Smooth muscle cell (in vitro differentiated cells): ENCODE data around the gene FAT1. TPM values are rescaled to one million over a fixed set of nuclear protein-coding genes. Genes with fewer than 3 reads are reported as not detected.

Source experiments
- DNase-seq: peaks from one replicate; lab custom pipeline; 2025; ENCODE audit not compliant: unreplicated experiment; lab: John Stamatoyannopoulos, UW
- H2AFZ ChIP-seq: fragments of 200-600 bp; sonication (generic); 2 replicates; pipeline ENCODE4 v1.6.0; 2016; ENCODE audit warnings: antibody characterized with exemption, low read depth, mild to moderate bottlenecking
- H3F3A ChIP-seq: fragments of 200-600 bp; sonication (generic); 2 replicates; pipeline ENCODE4 v1.6.0; 2017; ENCODE audit warnings: antibody characterized with exemption, low read depth
- H3K27ac ChIP-seq: fragments of 200-600 bp; sonication (generic); 2 replicates; pipeline ENCODE4 v1.5.1; 2016; ENCODE audit warnings: low read depth, mild to moderate bottlenecking
- H3K27me3 ChIP-seq: fragments of 200-600 bp; sonication (generic); 2 replicates; pipeline ENCODE4 v1.6.1; 2016; ENCODE audit warnings: low read depth, mild to moderate bottlenecking
- H3K36me3 ChIP-seq: fragments of 200-600 bp; sonication (generic); 2 replicates; pipeline ENCODE4 v1.5.1; 2016; ENCODE audit warnings: low read depth
- H3K4me1 ChIP-seq: fragments of 200-600 bp; sonication (generic); 2 replicates; pipeline ENCODE4 v1.5.1; 2016; ENCODE audit warnings: low read depth
- H3K4me2 ChIP-seq: fragments of 200-600 bp; sonication (generic); 2 replicates; pipeline ENCODE4 v1.6.0; 2016; ENCODE audit warnings: mild to moderate bottlenecking
- H3K4me3 ChIP-seq: fragments of 200-600 bp; sonication (generic); 2 replicates; pipeline ENCODE4 v1.5.1; 2016; ENCODE audit warnings: mild to moderate bottlenecking
- H3K79me2 ChIP-seq: fragments of 200-600 bp; sonication (generic); 2 replicates; pipeline ENCODE4 v1.6.0; 2016; ENCODE audit warnings: low read depth, mild to moderate bottlenecking
- H3K9ac ChIP-seq: fragments of 200-600 bp; sonication (generic); 2 replicates; pipeline ENCODE4 v1.6.0; 2016; ENCODE audit warnings: low read depth
- H3K9me3 ChIP-seq: fragments of 200-600 bp; sonication (generic); replicated peaks from 2 replicates; pipeline ENCODE4 v1.5.1; 2016; ENCODE audit warnings: low read depth
- H4K20me1 ChIP-seq: fragments of 200-600 bp; sonication (generic); 2 replicates; pipeline ENCODE4 v1.6.0; 2016; ENCODE audit warnings: low read depth
- WGBS: methylation state at CpG from one replicate; pipeline ENCODE4 v1.1.7; 2016; ENCODE audit warnings: low lambda C conversion rate; 5-methylcytosine and 5-hydroxymethylcytosine counted together
- polyA plus RNA-seq: library from polyadenylated mRNA; unstranded; fragments of >200 nt; fragmentation: Nextera tagmentation; extraction: Ambion mirVana; gene quantifications from 2 replicates; pipeline ENCODE4 v1.2.1, GENCODE V29; 2016
- total RNA-seq: library from RNA; depleted of rRNA; stranded (reverse); fragments of >200 nt; gene quantifications from 2 replicates; pipeline ENCODE4 v1.2.3, GENCODE V29; 2014
- TF ChIP-seq, protein P1 (sequence below): fragments of 200-600 bp; sonication (generic); IDR thresholded peaks from 2 replicates; pipeline ENCODE4 v1.5.1; 2017; ENCODE audit warnings: borderline replicate concordance, mild to moderate bottlenecking, antibody characterized with exemption; ENCODE audit not compliant: insufficient read depth, poor library complexity, severe bottlenecking

The FAT1 gene
- total and polyA plus RNA-seq, 2 experiments from 2014 or later = 42.4 to 395 TPM

DNA sequence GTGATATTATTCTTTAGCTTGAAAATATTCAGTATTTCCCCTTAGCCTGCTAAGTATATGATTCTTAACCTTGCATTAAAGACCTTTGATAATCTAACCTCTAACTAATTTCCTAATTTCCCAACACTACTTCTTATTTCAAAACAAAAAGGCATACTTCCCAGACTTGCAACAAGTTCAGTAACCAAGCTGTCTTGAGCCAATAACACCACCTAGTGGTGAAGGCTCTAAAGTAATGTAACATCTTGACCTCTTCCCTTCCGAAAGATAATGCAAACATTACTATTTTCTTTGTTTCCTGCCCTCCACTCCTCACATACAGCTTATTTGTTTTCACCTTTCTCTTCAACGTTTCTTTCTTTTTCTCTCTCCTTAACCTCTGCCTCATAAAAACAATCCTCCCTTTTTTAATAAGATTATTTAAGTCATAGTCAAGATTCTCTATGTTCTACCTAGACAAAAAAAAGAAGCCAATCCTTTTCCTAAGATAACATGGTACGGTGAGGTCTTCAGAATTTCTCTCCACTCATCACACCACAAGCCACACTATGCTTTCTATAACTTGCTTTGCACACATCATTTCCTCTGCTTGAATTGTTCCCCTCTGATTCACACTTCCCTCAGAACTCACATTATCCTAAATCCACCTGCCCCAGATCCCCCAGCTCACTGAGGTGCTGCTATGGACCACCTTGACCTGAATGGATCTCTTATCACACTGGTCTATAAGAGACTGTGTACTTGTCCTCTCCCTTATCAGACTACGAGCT, 3.5 kb downstream of the FAT1 start:
- Histone ChIP-seq H2AFZ (no peak overlapping the region), H3K4me2 (no peak overlapping the region), H3K27ac (no peak overlapping the region), H3F3A (no peaks in the 10 kb centered on the region), H3K9ac (no peak overlapping the region), H3K9me3 (no peaks in the 10 kb centered on the region), H3K4me1 (peaks cover 10% of the 10 kb centered on the region), H3K79me2 (peaks cover 97% of the 10 kb centered on the region), H3K4me3 (no peak overlapping the region), H3K36me3 (no peaks in the 10 kb centered on the region), H4K20me1 (peaks cover 96% of the 10 kb centered on the region), H3K27me3 (no peaks in the 10 kb centered on the region)
- no peak for DNase-seq
- TF ChIP-seq, protein P1, sequence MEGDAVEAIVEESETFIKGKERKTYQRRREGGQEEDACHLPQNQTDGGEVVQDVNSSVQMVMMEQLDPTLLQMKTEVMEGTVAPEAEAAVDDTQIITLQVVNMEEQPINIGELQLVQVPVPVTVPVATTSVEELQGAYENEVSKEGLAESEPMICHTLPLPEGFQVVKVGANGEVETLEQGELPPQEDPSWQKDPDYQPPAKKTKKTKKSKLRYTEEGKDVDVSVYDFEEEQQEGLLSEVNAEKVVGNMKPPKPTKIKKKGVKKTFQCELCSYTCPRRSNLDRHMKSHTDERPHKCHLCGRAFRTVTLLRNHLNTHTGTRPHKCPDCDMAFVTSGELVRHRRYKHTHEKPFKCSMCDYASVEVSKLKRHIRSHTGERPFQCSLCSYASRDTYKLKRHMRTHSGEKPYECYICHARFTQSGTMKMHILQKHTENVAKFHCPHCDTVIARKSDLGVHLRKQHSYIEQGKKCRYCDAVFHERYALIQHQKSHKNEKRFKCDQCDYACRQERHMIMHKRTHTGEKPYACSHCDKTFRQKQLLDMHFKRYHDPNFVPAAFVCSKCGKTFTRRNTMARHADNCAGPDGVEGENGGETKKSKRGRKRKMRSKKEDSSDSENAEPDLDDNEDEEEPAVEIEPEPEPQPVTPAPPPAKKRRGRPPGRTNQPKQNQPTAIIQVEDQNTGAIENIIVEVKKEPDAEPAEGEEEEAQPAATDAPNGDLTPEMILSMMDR = peak; percentile 47
- 82% methylated on average over 4 of the region's 4 CpGs for WGBS

DNA sequence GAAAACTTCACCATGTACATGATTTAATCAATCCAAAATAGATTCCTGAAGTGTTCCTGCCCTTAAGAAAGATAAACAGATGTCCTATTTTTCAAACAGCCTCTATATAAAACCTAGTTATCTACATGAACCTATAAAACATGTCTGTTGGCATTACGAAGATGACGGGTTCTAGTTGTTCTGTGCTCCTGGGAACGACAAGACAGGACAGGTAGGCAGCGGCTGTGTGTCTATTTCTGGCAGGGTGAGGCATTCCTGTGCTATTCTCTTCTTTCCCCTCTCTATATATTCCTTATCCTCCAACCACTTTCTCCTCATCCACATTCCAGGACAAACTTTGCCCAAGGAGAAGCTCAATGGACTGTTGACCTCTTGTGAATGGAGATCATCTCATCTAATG, 6.1 kb downstream of the FAT1 start:
- Histone ChIP-seq H3K4me2 (no peak overlapping the region), H3K9ac (no peak overlapping the region), H3F3A (no peaks in the 10 kb centered on the region), H3K79me2 (peaks cover 100% of the 10 kb centered on the region), H3K36me3 (no peaks in the 10 kb centered on the region), H3K4me3 (no peak overlapping the region), H3K4me1 (peaks cover 7% of the 10 kb centered on the region), H2AFZ (no peak overlapping the region), H3K27ac (peak overlapping the region; percentile 12), H4K20me1 (peaks cover 100% of the 10 kb centered on the region), H3K27me3 (no peaks in the 10 kb centered on the region), H3K9me3 (no peaks in the 10 kb centered on the region)
- WGBS = 73% methylated on average over 4 of the region's 4 CpGs
- TF ChIP-seq, protein P1 = no peak
- DNase-seq = no peak

DNA sequence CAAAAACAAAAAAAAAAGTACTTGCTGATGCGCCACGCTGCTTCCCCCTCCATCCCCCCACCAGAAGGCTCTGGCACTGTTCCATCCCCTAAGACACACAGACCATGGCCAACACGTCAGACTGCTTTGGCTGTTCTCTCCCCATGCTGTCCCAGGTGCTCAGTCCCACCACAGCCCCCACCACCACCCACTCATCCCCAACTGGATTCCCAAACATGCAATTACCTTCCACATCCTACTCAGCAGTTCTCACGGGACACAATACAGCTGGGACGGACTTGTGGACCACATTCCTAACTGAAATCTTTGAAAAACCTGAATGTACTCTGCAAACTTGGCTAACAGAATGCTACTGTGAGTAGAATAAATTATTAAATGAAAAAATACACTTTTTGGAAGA, 8.6 kb downstream of the FAT1 start:
- peaks cover 100% of the 10 kb centered on the region for H4K20me1 ChIP-seq
- H3K9ac ChIP-seq = no peak overlapping the region
- 84% methylated on average over 5 of the region's 5 CpGs for WGBS
- no peak overlapping the region for H2AFZ ChIP-seq
- no peaks in the 10 kb centered on the region for H3F3A ChIP-seq
- peaks cover 100% of the 10 kb centered on the region for H3K79me2 ChIP-seq
- DNase-seq = no peak
- H3K27ac ChIP-seq = no peak overlapping the region
- H3K36me3 ChIP-seq = no peaks in the 10 kb centered on the region
- no peaks in the 10 kb centered on the region for H3K9me3 ChIP-seq
- TF ChIP-seq, protein P1 = no peak
- no peak overlapping the region for H3K4me2 ChIP-seq
- H3K4me3 ChIP-seq = no peak overlapping the region
- no peaks in the 10 kb centered on the region for H3K4me1 ChIP-seq
- H3K27me3 ChIP-seq = no peaks in the 10 kb centered on the region
